ENCODE results near the gene ELK3.

DNA sequence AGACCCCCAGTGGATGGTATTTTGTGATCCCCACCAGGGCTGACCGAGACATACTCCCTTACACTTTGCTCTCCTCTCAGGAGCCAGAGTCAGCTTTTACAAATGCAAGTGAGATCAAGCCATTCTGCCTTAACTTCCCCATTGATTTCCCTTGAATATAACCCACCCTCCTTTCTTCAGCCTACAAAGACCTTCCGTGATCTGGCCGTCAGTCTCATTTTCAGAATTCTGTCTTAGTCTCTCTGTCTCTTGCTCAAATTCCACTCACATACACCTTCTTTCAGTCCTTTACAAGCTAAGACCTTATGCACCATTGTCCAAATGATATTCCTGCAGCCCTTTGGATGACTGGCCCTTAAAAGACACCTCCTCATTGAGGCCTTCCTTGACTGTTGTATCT is 39.0 kb upstream of the ELK3 start:
- TF ChIP-seq ZNF565 (CRISPR knock-in tag; conservative IDR thresholded peaks at IDR 0.05; ENCODE audit: low read depth) (no peak), TCF4 (CRISPR knock-in tag; IDR thresholded peaks at IDR 0.05; ENCODE audit: borderline replicate concordance) (no peak)
- TF ChIP-seq, protein P1, sequence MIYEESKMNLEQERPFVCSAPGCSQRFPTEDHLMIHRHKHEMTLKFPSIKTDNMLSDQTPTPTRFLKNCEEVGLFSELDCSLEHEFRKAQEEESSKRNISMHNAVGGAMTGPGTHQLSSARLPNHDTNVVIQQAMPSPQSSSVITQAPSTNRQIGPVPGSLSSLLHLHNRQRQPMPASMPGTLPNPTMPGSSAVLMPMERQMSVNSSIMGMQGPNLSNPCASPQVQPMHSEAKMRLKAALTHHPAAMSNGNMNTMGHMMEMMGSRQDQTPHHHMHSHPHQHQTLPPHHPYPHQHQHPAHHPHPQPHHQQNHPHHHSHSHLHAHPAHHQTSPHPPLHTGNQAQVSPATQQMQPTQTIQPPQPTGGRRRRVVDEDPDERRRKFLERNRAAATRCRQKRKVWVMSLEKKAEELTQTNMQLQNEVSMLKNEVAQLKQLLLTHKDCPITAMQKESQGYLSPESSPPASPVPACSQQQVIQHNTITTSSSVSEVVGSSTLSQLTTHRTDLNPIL (CRISPR knock-in tag; IDR thresholded peaks at IDR 0.05; ENCODE audit: low read depth), result no peak
